HG03060 (cell line): ENCODE measurements around the gene DRAM1.
"Not testable (repeated sequence)": the region's sequence is repeated elsewhere in the genome, so short reads cannot be mapped to it uniquely, and the experiment has no call there.

Experiments used
- ATAC-seq: cut with Tn5 transposase; IDR thresholded peaks from one replicate; pipeline ENCODE4 v1.9.1; 2021; ENCODE audit warnings: low read depth, moderate number of reproducible peaks; ENCODE audit not compliant: unreplicated experiment

Gene DRAM1

GRCh38 chr12:101901777-101902176, 24.4 kb downstream of the DRAM1 start:
- no peak for ATAC-seq

DNA sequence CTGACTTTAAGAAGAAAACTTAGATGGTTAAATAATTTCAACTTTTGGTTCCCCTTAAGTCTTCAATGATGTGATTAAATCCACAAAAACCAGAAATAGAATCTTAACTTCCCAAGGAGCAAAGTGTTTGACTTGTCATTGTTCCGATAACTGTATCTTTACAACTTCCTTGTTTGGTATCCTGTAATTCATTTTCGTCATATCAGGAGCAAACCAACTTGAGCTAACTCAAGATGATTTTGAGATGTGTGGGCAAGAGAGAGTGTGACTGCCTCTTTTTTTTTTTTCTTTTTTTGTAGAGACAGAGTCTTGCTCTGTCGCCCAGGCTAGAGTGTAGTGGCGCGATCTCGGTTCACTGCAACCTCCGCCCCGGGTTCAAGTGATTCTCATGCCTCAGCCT, 25.3 kb downstream of the DRAM1 start:
- no peak for ATAC-seq

GRCh38 chr12:101906226-101906625, 28.8 kb downstream of the DRAM1 start:
- no peak for ATAC-seq

DNA sequence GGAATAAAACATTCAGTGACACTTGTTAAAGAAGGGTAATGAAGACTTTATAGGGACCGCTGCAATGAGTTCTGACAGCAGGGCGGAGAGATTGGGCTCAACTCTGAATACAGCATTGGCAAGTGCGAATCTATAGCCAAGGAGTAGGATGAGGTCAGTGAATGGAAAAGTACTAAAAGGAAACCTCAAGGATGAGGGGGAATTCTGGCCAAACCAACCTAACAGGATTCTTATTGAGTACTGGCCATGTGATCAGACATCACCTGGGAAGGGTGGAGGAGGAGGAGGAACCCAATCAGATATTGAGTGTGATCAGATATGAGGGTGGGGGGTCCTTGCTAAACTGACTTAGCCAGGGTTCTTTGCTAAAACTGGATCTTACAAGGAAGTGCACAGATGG, 31.0 kb downstream of the DRAM1 start:
- no peak for ATAC-seq

- ATAC-seq: no peak
Measured at GRCh38 chr12:101909646-101910045, 32.3 kb downstream of the DRAM1 start.

- no peak for ATAC-seq
Measured at GRCh38 chr12:101915841-101916240, 38.5 kb downstream of the DRAM1 start.

GRCh38 chr12:101918805-101919204, 41.4 kb downstream of the DRAM1 start:
- ATAC-seq: not testable (repeated sequence)

GRCh38 chr12:101919447-101919846, 42.1 kb downstream of the DRAM1 start:
- ATAC-seq: no peak

DNA sequence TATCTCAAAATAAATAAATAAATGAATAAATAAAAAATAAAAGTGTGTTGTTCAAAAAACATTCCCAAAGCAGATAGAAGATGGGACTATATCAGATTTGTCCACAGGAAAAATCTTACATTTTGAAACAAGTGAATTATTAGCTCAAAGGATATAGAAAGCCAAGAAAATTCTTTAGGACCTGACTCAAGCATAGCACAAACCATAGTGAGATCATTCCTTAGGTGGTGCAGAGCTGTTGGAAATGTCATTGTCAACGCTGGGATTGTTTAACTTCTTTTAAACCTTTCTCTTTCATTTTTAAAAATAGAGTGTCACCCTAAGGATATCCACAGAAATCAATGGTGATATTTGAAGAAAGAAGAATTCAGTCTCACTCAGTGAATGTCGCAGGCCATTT, 43.5 kb downstream of the DRAM1 start:
- ATAC-seq: no peak

DNA sequence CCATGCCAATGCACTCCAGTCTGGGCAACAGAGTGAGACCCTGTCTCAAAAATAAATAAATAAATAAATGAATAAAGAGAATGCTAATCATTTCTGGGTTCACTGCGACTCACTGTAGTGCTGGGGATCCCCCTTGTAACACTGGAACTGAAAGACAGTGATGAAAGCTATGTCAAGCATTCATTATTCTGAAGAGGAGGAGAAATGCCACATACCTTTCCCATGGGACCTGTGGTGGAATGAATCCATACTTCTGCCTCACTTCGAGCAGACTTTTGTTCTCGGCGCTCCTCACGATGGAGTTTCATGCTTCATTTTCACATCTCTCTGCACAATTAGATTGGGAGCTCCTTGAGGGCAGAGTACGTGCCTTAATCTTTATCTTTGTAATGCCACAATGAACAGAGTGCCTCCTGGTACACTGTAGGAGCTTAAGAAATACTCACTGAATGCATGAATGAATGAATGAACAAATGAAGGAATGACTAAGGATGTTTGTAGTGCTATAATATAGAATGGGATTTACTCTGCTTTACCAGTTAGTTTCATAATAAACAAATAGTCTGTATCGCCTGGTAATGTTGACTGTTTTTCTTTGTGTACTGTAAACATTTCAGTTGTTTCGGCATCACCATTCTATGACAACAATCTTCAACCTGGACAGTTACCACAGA, 45.8 kb downstream of the DRAM1 start:
- no peak for ATAC-seq

- no peak for ATAC-seq
Measured at GRCh38 chr12:101924618-101925017, 47.2 kb downstream of the DRAM1 start.

- ATAC-seq: no peak
Measured at GRCh38 chr12:101925361-101925760, 48.0 kb downstream of the DRAM1 start.

DNA sequence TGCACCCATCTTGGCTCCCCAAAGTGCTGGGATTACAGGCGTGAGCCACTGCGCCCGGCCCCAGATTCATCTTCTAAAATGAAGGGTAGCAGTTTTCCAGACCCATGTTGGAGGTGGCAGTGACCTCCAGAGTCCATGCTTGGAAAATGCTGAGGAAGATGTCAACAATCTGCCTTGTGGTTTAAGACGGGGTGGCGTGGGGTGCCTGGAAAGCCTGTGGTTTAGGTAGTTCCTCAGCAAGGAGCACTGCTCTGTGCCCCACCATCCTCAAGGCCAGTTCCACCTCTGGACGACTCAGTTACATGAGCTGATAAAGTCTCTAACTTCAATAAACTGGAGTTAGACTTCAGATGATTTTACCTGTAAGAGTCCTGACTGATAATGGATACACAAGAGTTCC, 48.6 kb downstream of the DRAM1 start:
- no peak for ATAC-seq

DNA sequence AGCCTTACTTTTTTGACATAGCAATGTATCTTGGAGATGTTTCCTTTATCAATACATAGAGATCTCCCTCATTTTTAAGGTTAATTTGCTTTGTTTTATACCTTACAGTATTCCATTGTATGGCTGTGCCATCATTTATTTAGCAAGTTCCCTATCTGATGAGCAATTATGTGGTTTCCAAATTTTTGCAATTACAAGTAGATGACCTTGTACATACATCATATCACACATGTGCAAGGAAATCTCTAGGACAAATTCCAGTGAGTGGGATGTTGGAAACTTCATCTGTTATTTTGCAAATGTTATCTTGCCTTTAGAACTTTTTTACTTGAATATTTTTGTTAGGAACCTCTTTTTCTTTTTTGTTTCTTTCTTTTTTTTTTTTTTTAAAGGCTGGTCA, 49.7 kb downstream of the DRAM1 start:
- no peak for ATAC-seq

DNA sequence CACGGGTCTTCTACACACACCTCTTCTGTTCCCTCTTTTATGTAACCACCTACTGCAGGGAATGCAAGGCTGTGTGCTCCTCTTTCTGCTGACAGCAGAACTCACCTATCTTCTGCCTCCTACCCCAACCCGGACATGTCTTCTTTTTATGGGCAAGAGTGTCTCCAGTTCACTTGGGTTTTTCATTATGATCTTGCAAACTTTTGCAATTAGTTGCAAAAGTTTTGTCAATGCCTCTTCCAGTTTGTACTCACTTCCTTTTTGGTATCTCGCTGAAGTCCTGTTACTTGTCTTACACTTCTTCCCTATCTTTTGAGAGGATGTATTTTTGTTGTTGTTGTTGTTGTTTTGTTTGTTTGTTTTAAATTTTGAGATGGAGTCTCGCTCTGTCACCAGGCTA, 50.6 kb downstream of the DRAM1 start:
- ATAC-seq: no peak

GRCh38 chr12:101928556-101928955, 51.2 kb downstream of the DRAM1 start:
- ATAC-seq: no peak

DNA sequence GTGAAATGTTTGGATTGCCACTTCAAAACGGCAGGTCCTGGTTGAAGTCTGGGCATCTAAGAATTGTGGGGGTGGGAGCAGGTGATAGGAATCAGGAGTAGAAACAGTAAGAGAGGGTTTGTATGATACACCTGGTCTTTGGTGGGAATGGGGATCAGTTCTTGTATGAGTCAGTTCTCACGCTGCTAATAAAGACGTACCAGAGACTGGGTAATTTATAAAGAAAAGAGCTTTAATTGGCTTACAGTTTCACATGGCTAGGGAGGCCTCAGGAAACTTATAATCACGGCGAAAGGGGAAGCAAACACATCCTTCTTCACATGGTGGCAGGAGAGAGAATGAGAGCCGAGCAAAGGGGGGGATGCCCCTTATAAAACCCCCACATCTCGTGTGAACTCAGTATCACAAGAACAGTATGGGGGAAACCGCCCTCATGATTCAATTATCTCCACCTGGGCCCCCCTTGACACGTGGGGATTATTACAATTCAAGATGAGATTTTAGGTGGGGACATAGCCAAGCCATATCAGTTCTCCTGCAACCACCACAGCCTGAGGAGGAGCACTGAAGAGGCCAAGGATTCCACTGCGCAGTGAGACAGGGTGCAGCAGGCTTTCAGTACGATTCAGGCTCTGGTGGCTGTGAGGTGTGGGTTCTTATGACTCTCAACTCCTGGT, 52.1 kb downstream of the DRAM1 start:
- no peak for ATAC-seq

DNA sequence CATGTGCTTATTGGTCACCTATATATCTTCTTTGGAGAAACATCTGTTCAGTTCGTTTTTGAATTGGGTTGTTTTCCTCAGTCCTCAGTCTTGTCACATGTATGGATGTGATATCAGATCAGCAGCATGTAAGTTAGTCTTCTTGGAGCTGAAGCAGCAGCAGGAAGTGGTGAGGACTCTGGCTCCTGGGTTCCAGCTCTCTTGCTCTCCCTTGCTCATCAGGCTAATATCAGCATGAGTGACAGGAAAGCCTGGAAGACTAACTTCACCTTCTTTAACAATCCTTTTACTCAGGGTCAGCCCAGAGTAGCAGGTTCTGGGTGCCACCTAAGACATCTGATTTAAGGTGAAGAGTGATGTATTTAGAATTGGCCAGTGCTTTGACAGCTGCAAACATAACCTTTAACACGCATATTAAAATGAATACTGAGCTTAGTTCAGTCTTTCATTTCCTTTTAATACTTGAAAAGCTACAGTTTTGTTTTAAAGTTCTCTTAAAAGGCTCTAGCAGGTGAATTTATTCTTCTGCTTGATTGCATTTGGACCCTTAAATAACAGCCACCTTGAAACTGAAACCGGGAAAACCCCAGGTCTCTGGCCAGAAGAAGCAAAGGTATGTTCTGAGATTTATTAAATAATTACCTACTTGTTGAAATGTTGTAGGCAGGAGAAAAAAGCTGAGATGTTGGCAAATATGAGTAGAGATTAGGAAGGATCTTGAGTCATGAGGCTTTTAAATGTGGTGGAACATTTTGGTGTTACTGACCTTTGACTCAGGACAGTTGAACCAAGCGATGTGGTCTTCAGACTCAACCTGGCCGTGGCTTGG, 54.3 kb downstream of the DRAM1 start:
- peak; percentile 58 for ATAC-seq

DNA sequence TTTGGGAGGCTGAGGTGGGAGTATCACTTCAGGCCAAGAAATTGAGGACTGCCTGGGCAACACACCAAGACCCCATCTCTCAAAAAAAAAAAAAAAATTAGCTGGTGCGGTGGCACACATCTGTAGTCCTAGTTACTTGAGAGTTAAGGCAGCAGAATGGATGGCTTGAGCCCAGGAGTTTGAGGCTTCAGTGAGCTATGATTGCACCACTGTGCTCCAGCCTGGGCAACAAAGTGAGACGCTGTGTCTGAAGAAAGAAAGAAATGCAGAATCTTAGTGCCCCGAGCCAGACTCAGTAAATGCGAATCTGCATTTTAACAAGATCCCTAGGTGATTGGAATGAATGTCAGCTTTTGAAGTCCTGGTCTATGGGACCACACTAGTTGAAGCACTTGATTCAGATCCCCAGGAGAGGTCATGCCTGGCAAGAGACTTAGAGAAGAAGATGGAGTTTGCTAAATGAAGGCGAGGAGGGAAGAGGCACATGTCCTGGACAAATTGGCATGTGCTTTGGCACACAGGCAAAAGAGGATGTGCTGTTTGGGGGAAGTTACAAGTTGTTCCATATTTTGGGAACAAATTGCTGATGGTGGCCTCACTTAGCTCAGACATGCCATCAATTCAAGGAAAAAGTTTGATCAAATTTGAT, 56.6 kb downstream of the DRAM1 start:
- no peak for ATAC-seq

GRCh38 chr12:101935890-101936746, 58.7 kb downstream of the DRAM1 start:
- peak; percentile 63 for ATAC-seq
